ENCODE results near the gene INTS1.

INTS1 gene

DNA sequence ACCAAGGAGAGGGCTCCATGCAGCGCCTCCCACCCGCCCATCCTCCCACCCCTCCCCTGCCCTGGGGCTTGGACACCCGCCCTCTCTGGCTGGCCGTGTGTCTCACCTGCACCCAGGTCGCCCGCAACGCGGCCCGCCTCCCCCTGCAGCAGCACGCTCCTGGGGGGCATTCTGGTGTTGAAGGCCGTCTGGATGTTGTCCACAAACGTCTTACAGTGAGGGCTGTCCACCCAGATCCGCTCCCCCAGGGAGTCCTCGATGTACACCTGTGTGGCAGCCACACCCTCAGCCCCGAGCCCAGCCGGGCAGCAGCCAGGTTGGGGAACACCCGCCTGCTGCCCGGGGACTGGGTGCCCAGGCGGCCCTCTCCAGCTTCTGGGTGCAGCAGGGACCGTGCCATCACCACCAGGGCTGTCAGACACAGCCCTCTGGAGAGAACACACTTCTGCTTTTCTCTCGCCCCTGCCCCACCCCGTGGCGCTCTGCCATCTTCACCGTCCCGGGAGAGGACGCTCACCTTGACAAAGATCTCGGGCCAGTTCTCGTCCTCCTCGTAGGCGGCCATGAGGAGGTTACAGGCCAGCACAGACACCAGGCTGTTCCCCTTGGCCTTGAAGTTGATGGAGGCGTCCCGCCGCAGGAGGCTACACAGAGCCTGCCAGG, 4.7 kb downstream of the INTS1 start:
- Histone ChIP-seq H2AFZ (ENCODE audit: low read depth, low read length) (no peak overlapping the region), H3K27me3 (ENCODE audit: insufficient read depth, low read length) (no peaks in the 10 kb centered on the region), H3K4me1 (ENCODE audit: insufficient read depth, low read length) (peaks cover 9% of the 10 kb centered on the region), H3K9me3 (ENCODE audit: low read length) (no peaks in the 10 kb centered on the region), H3K36me3 (ENCODE audit: insufficient read depth, low read length) (peaks cover 69% of the 10 kb centered on the region), H3K4me3 (ENCODE audit: low read length) (no peak overlapping the region)

DNA sequence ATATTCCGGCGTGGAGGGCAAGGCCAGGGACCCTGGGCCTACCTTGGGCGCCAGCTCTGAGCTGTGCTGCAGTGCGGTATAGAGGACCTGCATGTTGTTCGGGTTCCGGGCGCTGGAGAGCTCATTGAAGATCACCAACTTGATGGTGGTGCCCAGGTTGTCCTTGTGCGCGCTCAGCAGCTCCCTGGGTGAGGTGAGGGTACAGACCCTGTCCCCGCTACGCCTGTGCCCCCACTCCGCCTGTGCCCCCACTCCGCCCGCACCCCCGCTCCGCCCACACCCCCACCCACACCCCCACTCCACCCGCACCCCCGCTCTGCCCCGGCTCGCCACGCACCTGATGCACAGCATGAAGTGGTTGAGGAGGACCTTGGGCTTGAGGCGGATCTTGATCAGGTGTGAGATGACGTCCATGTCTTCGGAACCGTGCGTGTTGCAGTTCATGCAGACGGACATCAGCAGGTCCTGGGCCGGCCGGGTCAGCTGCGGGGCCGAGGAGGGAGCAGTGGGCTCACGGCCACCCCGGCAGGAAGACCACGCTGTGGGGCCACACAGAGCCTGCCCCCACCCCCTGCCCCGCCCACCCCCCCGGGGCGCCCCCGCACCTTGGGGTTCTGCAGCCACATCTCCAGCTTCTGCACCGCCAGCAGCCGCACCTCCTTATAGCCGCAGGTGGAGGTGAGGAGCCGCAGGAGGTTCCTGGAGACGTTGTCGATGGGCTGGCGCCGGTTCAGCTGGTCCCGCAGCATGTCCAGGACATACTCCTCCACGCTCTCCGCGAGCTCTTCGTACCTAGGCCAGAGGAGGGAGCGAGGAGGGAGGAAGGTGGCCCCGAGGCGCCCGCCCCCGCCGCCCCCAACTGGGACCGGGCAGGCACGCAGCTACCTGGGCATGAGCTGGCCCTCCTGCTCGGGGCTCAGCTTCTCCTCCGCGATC, 5.6 kb downstream of the INTS1 start:
- Histone ChIP-seq H3K9me3 (ENCODE audit: low read length) (no peaks in the 10 kb centered on the region), H2AFZ (ENCODE audit: low read depth, low read length) (no peak overlapping the region), H3K4me1 (ENCODE audit: insufficient read depth, low read length) (peaks cover 9% of the 10 kb centered on the region), H3K4me3 (ENCODE audit: low read length) (no peak overlapping the region), H3K36me3 (ENCODE audit: insufficient read depth, low read length) (peaks cover 76% of the 10 kb centered on the region), H3K27me3 (ENCODE audit: insufficient read depth, low read length) (no peaks in the 10 kb centered on the region)

DNA sequence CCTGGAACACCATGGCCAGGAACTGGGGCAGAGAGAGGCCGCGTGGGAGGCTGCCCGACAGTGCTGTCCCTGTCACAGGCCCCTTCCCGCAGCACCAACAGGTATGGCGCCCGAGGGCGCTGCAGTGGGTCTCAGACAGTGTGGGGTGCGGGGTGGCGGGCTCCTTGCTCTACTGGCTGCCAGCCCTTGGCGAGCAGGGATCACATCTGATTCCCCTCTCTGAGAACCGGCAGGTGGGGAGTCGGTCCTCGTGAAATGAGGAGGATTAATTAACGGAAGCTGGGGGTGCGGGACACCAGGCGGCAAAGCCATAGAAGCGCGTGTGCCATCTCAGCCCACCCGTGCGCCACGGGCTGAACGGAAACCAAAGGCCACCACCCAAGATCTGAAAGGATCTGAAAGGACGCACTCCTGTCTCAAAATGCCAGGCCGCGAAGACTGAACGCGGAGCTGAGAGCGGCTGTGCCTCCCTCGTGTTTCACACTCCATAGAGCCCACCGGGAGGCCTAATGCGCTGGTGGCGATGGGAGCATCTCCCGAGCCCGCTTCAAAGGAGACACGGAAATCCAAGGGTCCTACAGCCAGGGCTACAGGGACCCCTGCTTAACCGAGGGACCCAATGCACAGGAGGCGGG, 6.8 kb downstream of the INTS1 start:
- Histone ChIP-seq H3K4me1 (ENCODE audit: insufficient read depth, low read length) (no peaks in the 10 kb centered on the region), H3K9me3 (ENCODE audit: low read length) (no peaks in the 10 kb centered on the region), H2AFZ (ENCODE audit: low read depth, low read length) (no peak overlapping the region), H3K27me3 (ENCODE audit: insufficient read depth, low read length) (no peaks in the 10 kb centered on the region), H3K4me3 (ENCODE audit: low read length) (no peak overlapping the region), H3K36me3 (ENCODE audit: insufficient read depth, low read length) (peaks cover 79% of the 10 kb centered on the region)

DNA sequence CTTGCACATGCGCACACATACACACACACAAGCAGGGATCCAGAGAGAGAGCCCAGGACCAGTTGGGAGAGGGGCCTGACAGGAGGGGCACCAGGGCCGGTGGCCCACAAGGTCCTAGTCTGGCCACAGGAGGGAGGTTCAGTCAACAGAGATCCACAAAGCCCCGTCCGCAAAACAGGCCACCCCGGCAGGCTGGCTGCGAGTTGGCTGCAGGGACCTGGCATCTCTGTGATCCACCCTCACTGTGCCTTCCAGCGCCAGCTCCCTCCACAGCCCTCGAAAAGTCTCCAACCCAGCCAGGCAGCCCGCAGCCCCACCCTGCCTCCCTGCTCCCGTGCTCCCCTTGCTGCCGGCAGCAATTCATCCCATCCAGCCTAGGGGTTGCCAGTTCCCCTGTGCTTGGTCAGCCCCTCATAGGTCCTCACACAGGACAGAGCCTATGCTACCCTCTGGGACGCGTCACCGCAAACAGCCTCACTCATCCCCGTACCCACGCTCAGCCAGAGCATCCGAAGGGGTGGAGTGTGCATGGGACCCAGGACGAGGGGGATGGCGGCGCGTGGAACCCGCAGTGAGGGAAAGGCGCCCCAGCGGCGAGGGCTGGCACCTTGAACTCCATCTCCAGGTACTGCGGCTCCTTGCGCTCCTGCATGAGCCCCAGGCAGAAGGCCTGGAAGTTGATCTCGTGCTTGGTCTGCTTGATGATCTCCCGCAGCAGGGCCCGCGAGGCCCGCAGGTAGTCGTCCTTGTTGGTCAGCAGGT, 7.5 kb downstream of the INTS1 start:
- H3K4me3 ChIP-seq (ENCODE audit: low read length), result no peak overlapping the region
- no peak overlapping the region for H2AFZ ChIP-seq (ENCODE audit: low read depth, low read length)
- H3K9me3 ChIP-seq (ENCODE audit: low read length), result no peaks in the 10 kb centered on the region
- no peaks in the 10 kb centered on the region for H3K27me3 ChIP-seq (ENCODE audit: insufficient read depth, low read length)
- peaks cover 79% of the 10 kb centered on the region for H3K36me3 ChIP-seq (ENCODE audit: insufficient read depth, low read length)
- H3K4me1 ChIP-seq (ENCODE audit: insufficient read depth, low read length), result no peaks in the 10 kb centered on the region

DNA sequence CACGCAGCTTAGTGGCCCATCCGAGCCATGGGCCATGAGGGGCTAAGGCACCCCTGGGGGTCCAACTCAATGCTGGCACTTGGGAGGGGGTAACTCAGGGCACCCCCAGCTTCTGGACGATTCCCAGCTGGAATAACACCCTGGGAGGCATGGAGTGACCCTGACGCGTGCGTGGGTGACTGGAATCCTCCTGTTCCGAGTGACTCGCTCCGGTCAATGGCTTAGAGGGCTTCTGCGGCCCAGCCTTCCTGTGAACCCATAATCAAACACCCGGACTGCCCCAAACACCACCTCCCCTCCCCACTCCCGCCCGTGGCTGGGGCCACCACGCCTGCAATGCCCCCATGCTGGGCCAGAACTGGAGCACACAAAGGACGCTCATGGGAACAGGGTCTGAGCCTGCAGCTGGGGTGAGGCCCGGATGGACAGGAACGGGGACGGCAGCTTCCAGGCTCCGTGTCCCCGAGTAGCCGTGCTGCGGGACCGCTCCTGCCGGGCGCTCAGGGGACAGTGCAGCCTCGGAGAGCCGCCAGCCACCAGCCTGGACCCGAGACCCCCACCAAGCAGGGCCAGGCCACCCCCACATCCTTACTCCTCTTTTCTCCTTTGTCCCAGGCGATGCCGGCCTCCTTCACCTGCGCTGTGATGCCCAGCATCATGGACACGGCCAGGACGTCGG, 8.5 kb downstream of the INTS1 start:
- Histone ChIP-seq H3K36me3 (ENCODE audit: insufficient read depth, low read length) (peaks cover 80% of the 10 kb centered on the region), H2AFZ (ENCODE audit: low read depth, low read length) (no peak overlapping the region), H3K4me3 (ENCODE audit: low read length) (no peak overlapping the region), H3K9me3 (ENCODE audit: low read length) (no peaks in the 10 kb centered on the region), H3K4me1 (ENCODE audit: insufficient read depth, low read length) (no peaks in the 10 kb centered on the region), H3K27me3 (ENCODE audit: insufficient read depth, low read length) (no peaks in the 10 kb centered on the region)

DNA sequence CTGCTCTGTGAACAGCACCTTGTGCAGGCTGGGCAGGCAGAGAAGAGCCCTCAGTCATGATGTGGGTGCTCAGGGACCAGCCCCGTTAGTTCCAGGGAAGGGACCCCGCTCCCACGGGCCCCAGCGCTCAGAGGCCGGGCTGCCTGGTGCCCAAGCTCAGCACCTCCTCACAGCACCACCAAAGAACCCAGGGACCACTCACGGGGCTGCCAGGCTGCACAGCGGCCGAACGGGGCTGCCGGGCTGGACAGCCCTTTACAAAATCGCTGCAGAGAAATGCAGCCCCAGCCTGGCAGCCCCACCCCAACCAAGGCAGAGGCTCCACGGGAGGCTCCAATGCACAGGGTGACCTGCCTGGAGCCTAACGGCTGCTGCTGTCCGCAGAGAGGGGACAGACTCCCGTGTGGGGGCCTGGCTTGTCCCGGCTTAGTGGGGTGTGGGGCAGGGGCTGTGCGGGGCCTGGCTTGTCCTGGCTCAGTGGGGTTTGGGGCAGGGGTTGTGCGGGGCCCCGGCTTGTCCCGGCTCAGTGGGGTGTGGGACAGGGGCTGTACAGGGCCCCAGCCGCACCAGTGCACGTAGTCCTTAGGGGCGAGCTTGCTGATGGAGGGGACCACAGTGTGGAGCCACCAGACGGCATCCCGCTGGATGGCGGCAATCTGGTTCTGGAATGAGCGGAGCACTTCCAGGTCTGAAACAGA, 9.2 kb downstream of the INTS1 start:
- no peaks in the 10 kb centered on the region for H3K9me3 ChIP-seq (ENCODE audit: low read length)
- H3K36me3 ChIP-seq (ENCODE audit: insufficient read depth, low read length), result peaks cover 79% of the 10 kb centered on the region
- H3K27me3 ChIP-seq (ENCODE audit: insufficient read depth, low read length), result no peaks in the 10 kb centered on the region
- H3K4me3 ChIP-seq (ENCODE audit: low read length), result no peak overlapping the region
- H3K4me1 ChIP-seq (ENCODE audit: insufficient read depth, low read length), result no peaks in the 10 kb centered on the region
- H2AFZ ChIP-seq (ENCODE audit: low read depth, low read length), result no peak overlapping the region

DNA sequence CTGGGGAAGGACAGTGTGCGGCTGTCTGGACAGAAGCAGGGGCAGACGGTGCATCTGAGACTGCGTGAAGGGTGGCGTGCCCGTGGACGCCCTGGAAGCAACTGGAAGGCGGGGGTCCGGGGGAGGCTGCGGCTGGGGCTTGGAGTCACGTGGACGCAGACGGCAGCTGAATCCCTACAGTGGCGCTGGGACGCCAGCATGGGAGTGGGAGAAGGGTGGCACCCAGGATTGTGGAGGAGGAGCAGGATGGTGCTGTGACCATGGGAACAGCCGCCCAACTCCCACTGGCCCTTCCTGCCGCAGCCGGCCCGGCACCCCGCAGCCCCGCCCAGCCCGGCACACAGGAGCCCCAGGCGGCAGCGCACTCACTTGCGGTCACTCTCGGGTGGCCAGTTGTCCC, 9.7 kb downstream of the INTS1 start:
- Histone ChIP-seq H3K4me3 (ENCODE audit: low read length) (no peak overlapping the region), H3K27me3 (ENCODE audit: insufficient read depth, low read length) (no peaks in the 10 kb centered on the region), H3K4me1 (ENCODE audit: insufficient read depth, low read length) (no peaks in the 10 kb centered on the region), H2AFZ (ENCODE audit: low read depth, low read length) (no peak overlapping the region), H3K36me3 (ENCODE audit: insufficient read depth, low read length) (peaks cover 79% of the 10 kb centered on the region), H3K9me3 (ENCODE audit: low read length) (no peaks in the 10 kb centered on the region)

DNA sequence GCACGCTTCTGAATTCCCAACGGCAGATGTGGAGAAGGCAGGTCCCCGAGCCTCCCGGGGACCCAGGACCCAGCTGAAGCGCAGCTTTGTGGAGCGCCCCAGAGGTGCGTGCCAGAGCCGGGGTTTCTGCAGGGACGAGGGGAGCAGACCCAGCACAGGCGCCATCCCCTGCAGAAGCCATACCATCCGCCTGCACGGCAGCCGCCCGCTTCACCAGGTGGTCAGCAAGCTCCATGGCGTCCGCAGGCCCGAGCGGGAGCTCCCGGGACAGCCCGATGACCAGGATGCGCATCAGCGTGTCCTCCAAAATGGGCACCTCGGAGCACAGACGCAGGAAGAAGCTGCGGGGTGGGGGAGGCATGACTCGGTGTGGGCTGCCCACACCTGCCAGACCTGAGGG, 10.6 kb downstream of the INTS1 start:
- H3K4me3 ChIP-seq (ENCODE audit: low read length), result no peak overlapping the region
- no peak overlapping the region for H2AFZ ChIP-seq (ENCODE audit: low read depth, low read length)
- no peaks in the 10 kb centered on the region for H3K9me3 ChIP-seq (ENCODE audit: low read length)
- H3K27me3 ChIP-seq (ENCODE audit: insufficient read depth, low read length), result no peaks in the 10 kb centered on the region
- H3K4me1 ChIP-seq (ENCODE audit: insufficient read depth, low read length), result no peaks in the 10 kb centered on the region
- peaks cover 83% of the 10 kb centered on the region for H3K36me3 ChIP-seq (ENCODE audit: insufficient read depth, low read length)

DNA sequence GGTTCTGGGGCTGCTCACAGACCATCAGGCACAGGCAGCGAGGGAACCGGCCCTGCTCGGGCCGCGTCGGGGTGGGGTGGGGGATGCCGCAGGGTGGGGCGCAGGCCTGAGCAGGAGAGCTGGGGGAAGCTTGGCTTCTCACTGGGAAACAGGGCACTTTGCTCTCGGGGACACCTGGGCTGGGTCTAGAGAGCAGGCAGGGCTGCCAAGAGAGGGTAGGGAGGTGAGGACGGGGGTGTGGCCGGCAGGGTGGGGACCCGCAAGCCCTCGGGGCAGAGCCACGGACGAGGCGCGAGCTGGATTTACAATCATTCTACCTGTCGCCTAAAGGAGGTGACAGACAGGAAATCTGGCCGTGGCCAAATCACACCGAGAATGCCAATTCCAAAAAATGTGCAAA, 11.1 kb downstream of the INTS1 start:
- Histone ChIP-seq H3K27me3 (ENCODE audit: insufficient read depth, low read length) (no peaks in the 10 kb centered on the region), H3K4me3 (ENCODE audit: low read length) (no peak overlapping the region), H2AFZ (ENCODE audit: low read depth, low read length) (no peak overlapping the region), H3K4me1 (ENCODE audit: insufficient read depth, low read length) (no peaks in the 10 kb centered on the region), H3K36me3 (ENCODE audit: insufficient read depth, low read length) (peaks cover 84% of the 10 kb centered on the region), H3K9me3 (ENCODE audit: low read length) (no peaks in the 10 kb centered on the region)

DNA sequence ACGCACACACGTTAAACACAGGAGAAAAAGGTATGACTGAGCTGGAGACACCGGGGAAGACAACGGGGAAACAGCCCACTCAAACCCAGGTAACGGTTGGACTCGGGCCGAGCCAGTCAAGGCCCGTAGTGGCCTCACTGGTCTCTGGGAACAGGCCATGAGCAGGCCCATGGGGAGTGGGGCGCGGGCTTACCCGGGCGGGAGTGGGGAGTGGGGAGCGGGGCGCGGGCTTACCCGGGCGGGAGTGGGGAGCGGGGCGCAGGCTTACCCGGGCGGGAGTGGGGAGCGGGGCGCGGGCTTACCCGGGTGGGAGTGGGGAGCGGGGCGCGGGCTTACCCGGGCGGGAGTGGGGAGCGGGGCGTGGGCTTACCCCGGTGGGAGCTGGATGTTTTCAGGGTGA, 11.5 kb downstream of the INTS1 start:
- H3K27me3 ChIP-seq (ENCODE audit: insufficient read depth, low read length), result no peaks in the 10 kb centered on the region
- peaks cover 83% of the 10 kb centered on the region for H3K36me3 ChIP-seq (ENCODE audit: insufficient read depth, low read length)
- H3K4me3 ChIP-seq (ENCODE audit: low read length), result no peak overlapping the region
- H3K4me1 ChIP-seq (ENCODE audit: insufficient read depth, low read length), result no peaks in the 10 kb centered on the region
- H2AFZ ChIP-seq (ENCODE audit: low read depth, low read length), result no peak overlapping the region
- H3K9me3 ChIP-seq (ENCODE audit: low read length), result no peaks in the 10 kb centered on the region

DNA sequence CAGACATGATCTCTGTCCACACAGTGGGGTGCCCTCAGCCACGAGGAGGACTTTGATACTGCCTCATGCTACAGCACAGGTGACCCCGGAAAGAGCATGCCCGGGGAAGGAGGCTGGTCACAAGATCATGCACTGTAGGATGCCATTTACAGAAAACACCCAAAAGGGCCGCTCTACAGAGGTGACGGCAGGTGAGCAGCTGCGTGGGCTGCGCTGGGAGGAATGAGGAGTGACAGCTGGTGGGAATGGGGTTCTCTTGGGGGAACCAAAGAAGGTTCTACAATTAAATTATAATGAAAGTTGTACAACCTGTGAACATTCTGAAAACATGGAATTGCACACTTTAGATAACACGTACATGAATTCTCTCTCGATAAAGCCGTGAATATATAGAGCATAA, 12.0 kb downstream of the INTS1 start:
- Histone ChIP-seq H3K4me1 (ENCODE audit: insufficient read depth, low read length) (no peaks in the 10 kb centered on the region), H3K4me3 (ENCODE audit: low read length) (no peak overlapping the region), H2AFZ (ENCODE audit: low read depth, low read length) (no peak overlapping the region), H3K9me3 (ENCODE audit: low read length) (no peaks in the 10 kb centered on the region), H3K36me3 (ENCODE audit: insufficient read depth, low read length) (peaks cover 84% of the 10 kb centered on the region), H3K27me3 (ENCODE audit: insufficient read depth, low read length) (no peaks in the 10 kb centered on the region)

DNA sequence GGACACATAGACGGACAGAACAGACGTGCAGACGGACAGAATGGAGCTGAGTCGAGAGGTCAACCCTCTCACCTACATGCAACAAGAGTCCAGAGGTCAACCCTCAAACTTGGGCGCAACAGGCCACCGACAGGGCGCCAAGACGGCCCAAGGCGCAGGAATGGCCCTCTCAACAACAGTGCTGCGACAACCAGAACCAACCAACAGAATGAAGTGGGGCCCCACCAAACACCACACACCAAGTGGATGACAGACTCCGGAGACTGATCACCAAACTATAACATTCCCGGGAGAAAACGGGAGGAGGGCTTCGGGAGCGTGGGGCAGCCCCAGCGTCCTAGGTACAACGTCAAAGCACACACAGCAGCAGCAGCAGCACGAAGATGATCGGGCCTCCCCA, 13.4 kb downstream of the INTS1 start:
- H3K4me3 ChIP-seq (ENCODE audit: low read length), result no peak overlapping the region
- no peaks in the 10 kb centered on the region for H3K4me1 ChIP-seq (ENCODE audit: insufficient read depth, low read length)
- H3K27me3 ChIP-seq (ENCODE audit: insufficient read depth, low read length), result no peaks in the 10 kb centered on the region
- peaks cover 82% of the 10 kb centered on the region for H3K36me3 ChIP-seq (ENCODE audit: insufficient read depth, low read length)
- H3K9me3 ChIP-seq (ENCODE audit: low read length), result no peaks in the 10 kb centered on the region
- no peak overlapping the region for H2AFZ ChIP-seq (ENCODE audit: low read depth, low read length)

Data from neuron (in vitro differentiated cells).